GM20000 (cell line): ENCODE data around the gene ADGRD1.

ENCODE experiments used
- DNase-seq: peaks from one replicate; pipeline ENCODE4 v3.0.0; 2012; ENCODE audit warnings: low spot score
- TF ChIP-seq, protein P1 (sequence below): IDR thresholded peaks from 2 replicates; pipeline ENCODE4 v1.5.1; 2012; ENCODE audit warnings: mild to moderate bottlenecking, control low read depth; ENCODE audit errors: extremely low read depth, missing control alignments

The ADGRD1 gene

DNA sequence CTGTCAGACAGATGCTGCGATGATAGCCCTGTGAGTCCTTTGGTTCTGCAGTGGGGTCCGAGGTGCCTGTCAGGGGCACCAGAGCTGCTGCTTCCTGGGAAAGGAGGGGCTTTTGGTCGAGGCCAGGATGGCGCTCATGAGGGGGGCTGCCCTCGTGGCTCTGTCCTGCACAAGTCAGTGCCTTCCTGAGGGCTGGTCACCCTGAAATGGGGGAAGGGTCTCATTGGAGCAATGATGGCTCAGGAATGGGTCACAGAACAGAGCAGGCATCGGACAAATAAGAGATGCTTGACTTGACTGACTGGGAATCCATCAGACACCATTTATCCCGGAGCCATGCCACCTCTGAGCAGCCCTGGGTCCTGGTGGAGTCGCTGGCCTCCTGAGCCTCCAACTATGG is 121.9 kb downstream of the ADGRD1 start:
- TF ChIP-seq, protein P1, sequence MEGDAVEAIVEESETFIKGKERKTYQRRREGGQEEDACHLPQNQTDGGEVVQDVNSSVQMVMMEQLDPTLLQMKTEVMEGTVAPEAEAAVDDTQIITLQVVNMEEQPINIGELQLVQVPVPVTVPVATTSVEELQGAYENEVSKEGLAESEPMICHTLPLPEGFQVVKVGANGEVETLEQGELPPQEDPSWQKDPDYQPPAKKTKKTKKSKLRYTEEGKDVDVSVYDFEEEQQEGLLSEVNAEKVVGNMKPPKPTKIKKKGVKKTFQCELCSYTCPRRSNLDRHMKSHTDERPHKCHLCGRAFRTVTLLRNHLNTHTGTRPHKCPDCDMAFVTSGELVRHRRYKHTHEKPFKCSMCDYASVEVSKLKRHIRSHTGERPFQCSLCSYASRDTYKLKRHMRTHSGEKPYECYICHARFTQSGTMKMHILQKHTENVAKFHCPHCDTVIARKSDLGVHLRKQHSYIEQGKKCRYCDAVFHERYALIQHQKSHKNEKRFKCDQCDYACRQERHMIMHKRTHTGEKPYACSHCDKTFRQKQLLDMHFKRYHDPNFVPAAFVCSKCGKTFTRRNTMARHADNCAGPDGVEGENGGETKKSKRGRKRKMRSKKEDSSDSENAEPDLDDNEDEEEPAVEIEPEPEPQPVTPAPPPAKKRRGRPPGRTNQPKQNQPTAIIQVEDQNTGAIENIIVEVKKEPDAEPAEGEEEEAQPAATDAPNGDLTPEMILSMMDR, result no peak
- no peak for DNase-seq

DNA sequence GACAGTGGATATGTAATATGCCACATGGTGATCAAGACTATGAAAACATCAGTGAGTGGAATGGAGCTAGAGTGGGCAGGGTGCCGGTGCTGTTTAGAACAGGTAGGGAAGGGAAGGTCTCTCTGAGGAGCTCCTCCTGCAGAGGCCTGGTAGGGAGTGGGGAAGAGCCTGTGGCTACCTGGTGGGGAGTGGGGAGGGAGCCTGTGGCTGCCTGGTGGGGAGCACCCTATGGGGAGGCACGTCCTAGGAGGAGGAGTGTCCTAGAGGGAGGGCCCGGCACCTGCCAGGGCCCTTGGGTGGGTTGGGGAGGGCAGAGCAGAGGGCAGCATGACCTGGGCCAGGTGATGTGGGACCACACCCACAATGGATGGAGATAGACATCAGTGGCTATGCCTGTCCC is 122.6 kb downstream of the ADGRD1 start:
- DNase-seq, result no peak
- TF ChIP-seq, protein P1, result no peak

DNA sequence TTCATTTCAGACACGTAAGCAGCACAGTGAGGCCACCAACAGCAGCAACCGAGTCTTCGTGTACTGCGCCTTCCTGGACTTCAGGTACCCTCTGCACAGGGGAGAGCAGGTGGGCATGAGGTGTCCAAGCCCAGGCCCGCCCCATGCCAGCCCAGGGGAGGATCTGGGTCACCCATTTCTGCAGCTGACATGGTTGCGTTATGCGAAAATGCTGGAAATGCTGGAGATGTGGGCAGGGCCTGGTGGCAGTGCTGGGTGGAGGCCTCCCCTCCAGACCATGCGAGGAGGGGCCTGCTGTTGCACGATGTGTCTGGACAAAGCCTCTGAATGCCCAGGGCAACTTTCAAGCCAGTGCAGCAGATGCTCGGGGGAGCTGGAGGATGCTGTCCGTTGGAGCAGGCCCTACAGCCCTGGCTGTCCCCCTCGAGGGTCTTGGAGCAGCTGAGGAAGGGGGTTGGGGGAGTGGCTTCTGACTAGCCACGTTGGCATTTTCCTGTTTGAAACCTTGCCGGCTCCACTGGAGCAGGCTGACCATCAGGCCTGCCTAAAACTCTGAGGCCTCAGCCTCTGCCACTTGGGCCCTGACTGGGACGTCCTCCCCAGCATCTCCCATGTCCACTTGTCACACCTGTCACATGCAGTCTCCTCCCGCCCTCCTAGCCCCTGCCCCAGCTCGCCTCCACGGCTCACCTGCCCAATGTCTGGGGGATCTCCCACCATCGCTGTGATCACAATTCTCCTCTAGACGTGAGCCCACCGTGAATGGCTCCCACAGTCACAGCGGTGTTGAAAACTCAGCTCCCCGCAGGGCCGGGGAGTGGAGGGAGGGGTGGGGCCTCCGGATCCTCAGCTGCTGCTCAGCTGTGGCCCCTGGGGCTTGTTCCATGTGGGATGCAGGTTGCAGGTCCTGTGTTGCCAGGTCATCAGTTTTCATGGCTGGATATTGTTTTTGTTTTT is 123.4 kb downstream of the ADGRD1 start:
- DNase-seq, result no peak
- TF ChIP-seq, protein P1, result no peak

DNA sequence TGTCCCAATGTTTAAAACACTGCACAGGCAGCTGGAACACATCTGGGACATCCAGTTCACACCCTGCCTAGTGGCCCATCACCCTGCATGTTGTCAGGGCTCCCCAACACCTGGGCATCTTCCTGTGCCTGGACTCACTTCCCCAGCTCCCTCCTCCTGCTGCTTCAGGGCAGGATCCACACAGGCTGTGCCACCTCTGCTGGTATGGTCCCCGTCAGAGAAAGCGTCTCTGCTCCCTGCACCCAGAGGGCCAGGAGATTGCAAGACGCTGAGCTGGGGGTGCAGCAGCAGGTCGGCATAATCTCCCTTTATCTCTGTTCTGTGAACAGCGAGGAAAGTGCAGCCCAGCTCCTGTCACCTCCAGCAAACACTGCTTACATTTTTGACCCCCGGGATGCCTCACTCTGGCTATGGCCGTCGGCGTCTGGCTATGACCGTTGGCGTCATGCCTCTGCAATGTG is 124.3 kb downstream of the ADGRD1 start:
- TF ChIP-seq, protein P1, result no peak
- DNase-seq, result no peak

- TF ChIP-seq, protein P1, result no peak
- DNase-seq, result no peak
These were observed 128.8 kb downstream of the ADGRD1 start for GRCh38 chr12:131082290-131083194.

DNA sequence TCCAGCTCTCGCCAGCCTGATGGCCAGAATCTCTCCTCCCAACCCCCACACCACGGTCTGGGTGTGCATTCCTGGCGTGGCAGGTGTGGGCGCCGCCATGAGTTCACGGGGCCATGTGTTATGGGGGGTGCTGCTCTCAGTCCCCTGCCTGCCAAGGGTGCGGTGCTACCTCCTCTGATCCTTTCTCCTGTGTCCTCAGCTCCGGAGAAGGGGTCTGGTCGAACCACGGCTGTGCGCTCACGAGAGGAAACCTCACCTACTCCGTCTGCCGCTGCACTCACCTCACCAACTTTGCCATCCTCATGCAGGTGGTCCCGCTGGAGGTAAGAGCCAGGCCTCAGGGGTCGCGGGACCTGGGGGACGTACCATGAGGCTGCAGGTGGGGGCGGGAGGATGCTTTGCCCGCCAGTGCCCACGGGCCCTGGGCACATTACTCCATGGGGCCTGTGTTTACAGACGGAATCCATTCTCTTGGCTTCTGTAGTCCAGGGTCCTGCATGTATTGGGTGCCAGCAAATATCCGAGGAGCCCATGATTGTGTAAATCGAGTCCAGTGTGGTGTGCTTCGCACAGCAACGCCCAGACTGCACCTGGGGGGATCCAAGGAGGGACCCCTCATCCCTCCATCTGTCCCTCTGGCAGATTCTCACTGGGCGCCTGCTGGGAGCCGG is 130.8 kb downstream of the ADGRD1 start:
- TF ChIP-seq, protein P1, result no peak
- DNase-seq, result no peak
